ENCODE results near the gene ZNF324B.
"Not testable (repeated sequence)": the region's sequence is repeated elsewhere in the genome, so short reads cannot be mapped to it uniquely, and the experiment has no call there.

The ZNF324B gene

GRCh38 chr19:58480831-58481230 lies 29.4 kb downstream of the ZNF324B start:
- DNase-seq = no peak
- Mint-ChIP-seq H3K4me3 (no peak overlapping the region), H3K27me3 (no peaks in the 10 kb centered on the region), H3K9me3 (no peaks in the 10 kb centered on the region), H3K36me3 (ENCODE audit: low read depth) (peaks cover 36% of the 10 kb centered on the region), H3K4me1 (ENCODE audit: low read depth) (peaks cover 11% of the 10 kb centered on the region), H3K27ac (no peak overlapping the region)

- no peak for DNase-seq
- Mint-ChIP-seq H3K27me3 (no peaks in the 10 kb centered on the region), H3K36me3 (ENCODE audit: low read depth) (peaks cover 39% of the 10 kb centered on the region), H3K9me3 (no peaks in the 10 kb centered on the region), H3K27ac (no peak overlapping the region), H3K4me3 (no peak overlapping the region), H3K4me1 (ENCODE audit: low read depth) (peaks cover 2% of the 10 kb centered on the region)
Observed at GRCh38 chr19:58482372-58482771, 30.9 kb downstream of the ZNF324B start.

GRCh38 chr19:58483776-58484175 lies 32.4 kb downstream of the ZNF324B start:
- no peaks in the 10 kb centered on the region for H3K9me3 Mint-ChIP-seq
- no peak overlapping the region for H3K4me3 Mint-ChIP-seq
- H3K36me3 Mint-ChIP-seq (ENCODE audit: low read depth) = peaks cover 34% of the 10 kb centered on the region
- DNase-seq = no peak
- no peak overlapping the region for H3K27ac Mint-ChIP-seq
- H3K4me1 Mint-ChIP-seq (ENCODE audit: low read depth) = peaks cover 7% of the 10 kb centered on the region
- H3K27me3 Mint-ChIP-seq = no peaks in the 10 kb centered on the region

GRCh38 chr19:58484349-58484748 lies 32.9 kb downstream of the ZNF324B start:
- H3K27ac Mint-ChIP-seq, H3K9me3 Mint-ChIP-seq, H3K4me3 Mint-ChIP-seq, H3K27me3 Mint-ChIP-seq, DNase-seq: not testable (repeated sequence)
- Mint-ChIP-seq H3K36me3 (ENCODE audit: low read depth) (peaks cover 28% of the 10 kb centered on the region), H3K4me1 (ENCODE audit: low read depth) (peaks cover 13% of the 10 kb centered on the region)

- no peak overlapping the region for H3K4me3 Mint-ChIP-seq
- peaks cover 30% of the 10 kb centered on the region for H3K4me1 Mint-ChIP-seq (ENCODE audit: low read depth)
- peaks cover 19% of the 10 kb centered on the region for H3K36me3 Mint-ChIP-seq (ENCODE audit: low read depth)
- no peaks in the 10 kb centered on the region for H3K27me3 Mint-ChIP-seq
- DNase-seq = no peak
- H3K9me3 Mint-ChIP-seq = no peaks in the 10 kb centered on the region
- H3K27ac Mint-ChIP-seq = no peak overlapping the region
Observed at GRCh38 chr19:58491393-58491792, 40.0 kb downstream of the ZNF324B start.

GRCh38 chr19:58492265-58492664 lies 40.8 kb downstream of the ZNF324B start:
- Mint-ChIP-seq H3K4me3 (no peak overlapping the region), H3K27ac (no peak overlapping the region), H3K4me1 (ENCODE audit: low read depth) (peaks cover 32% of the 10 kb centered on the region), H3K9me3 (no peaks in the 10 kb centered on the region), H3K36me3 (ENCODE audit: low read depth) (peaks cover 22% of the 10 kb centered on the region), H3K27me3 (no peaks in the 10 kb centered on the region)
- DNase-seq = no peak

- peaks cover 5% of the 10 kb centered on the region for H3K9me3 Mint-ChIP-seq
- no peaks in the 10 kb centered on the region for H3K27me3 Mint-ChIP-seq
- H3K4me1 Mint-ChIP-seq (ENCODE audit: low read depth) = peaks cover 33% of the 10 kb centered on the region
- DNase-seq = no peak
- peak overlapping the region; percentile 47 for H3K27ac Mint-ChIP-seq
- peak overlapping the region; percentile 89 for H3K4me3 Mint-ChIP-seq
- peaks cover 18% of the 10 kb centered on the region for H3K36me3 Mint-ChIP-seq (ENCODE audit: low read depth)
Observed at GRCh38 chr19:58497634-58498170, 46.3 kb downstream of the ZNF324B start.

GRCh38 chr19:58498316-58499020 lies 47.0 kb downstream of the ZNF324B start:
- no peaks in the 10 kb centered on the region for H3K27me3 Mint-ChIP-seq
- DNase-seq = no peak
- H3K4me1 Mint-ChIP-seq (ENCODE audit: low read depth) = peaks cover 33% of the 10 kb centered on the region
- H3K27ac Mint-ChIP-seq = peak overlapping the region; percentile 91
- peaks cover 18% of the 10 kb centered on the region for H3K36me3 Mint-ChIP-seq (ENCODE audit: low read depth)
- peak overlapping the region; percentile 89 for H3K4me3 Mint-ChIP-seq
- H3K9me3 Mint-ChIP-seq = peaks cover 5% of the 10 kb centered on the region

- Mint-ChIP-seq H3K36me3 (ENCODE audit: low read depth) (peaks cover 18% of the 10 kb centered on the region), H3K9me3 (peaks cover 6% of the 10 kb centered on the region), H3K27me3 (no peaks in the 10 kb centered on the region), H3K27ac (peak overlapping the region; percentile 91), H3K4me3 (peak overlapping the region; percentile 89), H3K4me1 (ENCODE audit: low read depth) (peaks cover 33% of the 10 kb centered on the region)
- DNase-seq = peak; percentile 98
Observed at GRCh38 chr19:58499021-58499927, 47.9 kb downstream of the ZNF324B start.

GRCh38 chr19:58500242-58500641 lies 48.8 kb downstream of the ZNF324B start:
- H3K9me3 Mint-ChIP-seq = peaks cover 6% of the 10 kb centered on the region
- H3K4me3 Mint-ChIP-seq = peak overlapping the region; percentile 89
- H3K27me3 Mint-ChIP-seq = no peaks in the 10 kb centered on the region
- H3K36me3 Mint-ChIP-seq (ENCODE audit: low read depth) = peaks cover 15% of the 10 kb centered on the region
- peaks cover 30% of the 10 kb centered on the region for H3K4me1 Mint-ChIP-seq (ENCODE audit: low read depth)
- peak overlapping the region; percentile 57 for H3K27ac Mint-ChIP-seq
- DNase-seq = no peak

Data from activated T-cell treated with anti-CD3 and anti-CD28 coated beads, Interleukin-2, amount 50 U/mL, for 24 hours (primary cell).